Stimulated activated CD4-positive, alpha-beta T cell treated with anti-CD3 and anti-CD28 coated beads, Interleukin-1b, Interleukin-23, amount 100 ng/mL, for 24 hours (primary cell): Measurements from ENCODE around the gene ZC3HAV1.
"Not testable (repeated sequence)": the region's sequence is repeated elsewhere in the genome, so short reads cannot be mapped to it uniquely, and the experiment has no call there.

ENCODE experiments used
- DNase-seq, 4 experiments: peaks; one replicate each; pipeline ENCODE4 v3.0.0-alpha.2; 2020; ENCODE audit warnings: low read depth in 4 of 4, low spot score in 1 of 4

The ZC3HAV1 gene

DNA sequence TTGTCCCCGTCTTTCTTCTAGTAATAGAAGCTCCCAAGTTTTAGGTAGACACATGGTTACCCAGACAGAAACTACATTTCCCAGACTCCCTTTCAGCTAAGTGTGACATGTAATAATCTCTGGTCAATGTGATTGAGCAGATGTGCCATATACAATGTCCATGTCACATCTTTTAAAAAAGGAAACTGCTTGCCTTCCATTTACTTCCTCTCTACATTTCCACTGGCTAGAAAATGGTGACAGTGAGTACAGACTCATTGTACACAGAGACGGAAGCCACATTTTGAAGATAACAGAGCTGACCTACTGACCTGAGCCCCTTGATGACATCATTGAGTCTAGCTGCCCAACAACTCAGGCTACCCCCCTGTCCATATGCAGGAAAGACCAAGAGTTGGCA lies 21.3 kb downstream of the ZC3HAV1 start:
- DNase-seq = no peak

DNA sequence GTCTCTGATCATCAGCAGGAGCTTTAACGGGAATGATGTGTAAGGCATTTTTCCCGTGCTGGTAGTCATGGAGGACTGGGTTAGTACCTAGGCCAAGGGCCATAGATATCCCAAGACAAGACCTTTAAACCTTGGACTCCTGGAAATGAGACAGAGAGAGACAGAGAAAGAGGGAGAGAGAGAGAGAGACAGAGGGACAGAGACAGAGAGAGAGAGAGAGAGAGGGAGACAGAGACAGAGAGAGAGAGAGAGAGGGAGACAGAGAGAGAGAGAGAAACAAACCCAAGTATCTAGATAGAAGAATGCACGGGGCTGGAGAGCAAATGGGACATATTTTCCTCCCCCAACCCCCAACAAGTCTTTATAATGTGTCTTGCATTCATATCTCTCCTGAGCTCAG lies 22.3 kb downstream of the ZC3HAV1 start:
- DNase-seq = no peak

GRCh38 chr7:139086454-139086853 lies 23.1 kb downstream of the ZC3HAV1 start:
- DNase-seq = no peak

- DNase-seq = no peak
Observed at GRCh38 chr7:139084709-139085108, 24.8 kb downstream of the ZC3HAV1 start.

DNA sequence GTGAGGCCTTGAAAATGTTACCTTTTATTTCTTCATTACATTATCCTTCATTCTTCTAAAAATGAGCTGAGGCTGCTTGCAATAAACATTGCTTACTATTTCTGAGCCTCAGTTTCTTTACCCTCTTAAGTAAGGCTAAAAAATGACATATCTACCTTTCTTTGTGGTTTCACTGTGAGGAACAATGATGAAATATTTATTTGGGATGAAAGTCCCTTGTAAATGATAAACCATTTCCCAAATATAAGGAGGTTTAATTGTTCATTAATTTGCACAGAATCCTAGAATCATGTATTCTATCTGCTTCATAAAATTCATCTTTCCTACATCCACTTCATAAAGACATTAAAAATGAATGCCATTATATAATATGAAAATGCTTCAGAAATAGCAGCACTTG lies 27.9 kb downstream of the ZC3HAV1 start:
- DNase-seq = no peak

GRCh38 chr7:139080905-139081304 lies 28.6 kb downstream of the ZC3HAV1 start:
- no peak for DNase-seq

DNA sequence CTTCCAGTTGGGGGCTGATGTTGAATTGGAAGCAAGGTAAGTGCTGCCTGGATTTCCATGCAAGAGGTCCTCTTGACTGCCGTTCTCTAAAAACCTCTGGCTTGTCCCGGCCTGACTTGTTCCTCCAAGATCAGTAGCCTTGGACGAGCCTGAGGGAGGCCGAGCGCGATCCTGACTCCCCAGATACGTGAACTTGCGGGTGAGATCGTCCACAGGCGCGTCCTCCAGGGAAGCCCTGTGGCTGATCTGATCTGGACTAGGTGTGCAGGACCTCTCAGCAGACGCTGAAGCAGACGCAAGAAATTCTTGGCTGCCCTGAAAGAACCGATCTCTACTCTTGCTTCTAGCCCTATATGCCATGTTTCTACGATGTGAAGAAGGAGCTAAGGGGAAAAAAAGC lies 29.7 kb downstream of the ZC3HAV1 start:
- DNase-seq = no peak

DNA sequence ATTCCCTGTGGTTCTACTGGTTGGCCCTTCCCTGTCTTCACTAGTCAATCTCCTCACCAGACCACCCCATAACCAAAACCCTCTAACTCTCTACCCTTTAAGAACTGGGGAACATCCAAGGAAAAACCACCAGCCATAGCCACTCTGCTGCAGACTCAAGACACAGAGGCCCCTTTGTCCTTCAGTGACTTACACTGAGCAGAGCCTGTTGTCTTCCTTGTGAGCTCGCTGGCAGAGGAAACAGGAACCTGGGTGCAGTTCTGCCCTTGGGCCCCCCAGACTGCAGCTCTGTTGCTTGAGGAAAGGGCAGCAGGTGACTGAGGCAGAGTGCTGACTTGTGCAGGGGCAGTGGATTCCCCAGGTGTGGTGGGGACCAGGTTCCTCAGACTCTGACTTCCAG lies 30.6 kb downstream of the ZC3HAV1 start:
- no peak for DNase-seq

DNA sequence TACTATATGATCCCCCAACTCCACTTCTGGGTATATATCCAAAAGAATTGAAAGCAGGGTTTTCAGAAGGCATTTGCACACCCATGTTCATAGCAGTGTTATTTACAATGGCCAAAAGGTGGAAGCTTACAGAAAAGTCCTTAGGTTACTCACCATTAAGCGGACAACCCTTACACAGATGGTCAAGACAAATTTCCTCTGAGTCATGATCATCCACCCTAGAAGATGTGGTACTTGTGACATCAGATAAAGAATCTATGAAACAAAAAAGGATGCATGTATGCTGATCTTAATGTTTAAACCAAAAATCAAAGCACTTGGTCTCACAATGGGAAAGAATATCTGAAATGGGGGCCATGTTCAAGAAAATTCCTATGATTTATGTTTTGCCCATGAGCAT lies 31.1 kb downstream of the ZC3HAV1 start:
- DNase-seq = no peak

- DNase-seq = not testable (repeated sequence)
Observed at GRCh38 chr7:139077706-139078105, 31.8 kb downstream of the ZC3HAV1 start.

DNA sequence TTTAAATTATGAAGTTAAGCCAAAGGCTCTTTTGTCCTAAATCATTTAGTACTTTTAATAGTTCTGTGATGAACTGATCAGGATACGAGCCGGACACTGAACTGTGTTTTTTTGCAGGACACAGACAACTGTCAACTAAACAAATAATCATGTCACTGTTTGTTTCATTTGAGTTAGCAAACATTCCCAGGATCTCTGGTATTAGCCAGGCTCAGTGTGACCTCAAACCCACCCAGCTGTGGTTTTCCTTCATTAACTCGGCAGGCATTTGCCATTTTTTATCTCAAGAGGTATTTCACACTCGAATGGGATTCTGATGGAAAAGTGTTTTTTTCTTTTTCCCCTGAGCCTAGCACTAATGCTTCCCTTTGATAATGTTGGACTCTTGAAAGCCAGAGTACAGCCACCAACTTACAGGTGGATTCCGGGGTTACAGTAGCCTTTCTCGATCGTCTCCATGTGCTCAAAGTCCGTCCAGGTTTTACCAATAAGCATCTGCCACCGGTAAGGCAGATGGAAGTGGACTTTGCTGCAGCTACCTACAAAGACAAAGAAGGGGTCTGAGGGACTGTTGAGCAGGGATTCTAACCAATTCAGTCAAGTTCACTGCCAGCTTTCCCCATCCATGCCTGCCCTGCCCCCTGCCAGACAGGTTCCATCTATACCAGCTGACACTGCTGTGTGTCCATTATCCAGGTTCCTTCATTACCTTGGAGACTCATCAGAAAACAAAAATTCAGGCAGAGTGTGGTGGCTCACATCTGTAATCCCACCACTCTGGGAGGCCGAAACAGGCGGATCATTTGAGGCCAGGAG lies 33.4 kb downstream of the ZC3HAV1 start:
- no peak for DNase-seq

DNA sequence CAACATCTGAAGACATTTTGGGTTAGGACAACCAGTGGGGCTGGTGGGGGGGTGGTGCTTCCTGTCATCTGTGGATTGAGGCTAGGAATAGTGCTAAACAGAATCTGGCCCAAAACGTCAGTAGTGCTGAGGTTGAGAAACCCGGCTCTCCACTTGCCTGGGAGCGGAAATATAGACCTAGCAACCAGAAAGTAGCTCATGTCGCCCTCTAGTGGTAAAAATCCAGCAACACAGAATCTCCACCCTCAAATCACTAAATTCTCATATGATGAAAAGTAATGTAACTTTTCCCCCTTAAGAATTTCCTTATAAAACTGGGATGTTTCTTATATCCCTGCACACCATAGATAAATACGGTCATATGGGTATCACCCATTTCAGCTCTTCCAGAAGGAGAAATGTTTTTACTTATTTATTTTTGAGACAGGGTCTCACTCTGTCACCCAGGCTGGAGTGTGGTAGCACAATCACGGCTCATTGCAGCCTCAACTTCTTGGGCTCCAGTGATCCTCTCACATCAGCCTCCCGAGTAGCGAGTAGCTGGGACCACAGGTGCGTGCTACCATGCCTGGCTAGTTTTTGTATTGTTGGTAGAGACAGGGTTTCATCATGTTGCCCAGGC lies 34.4 kb downstream of the ZC3HAV1 start:
- DNase-seq = peak in 3 of 4 experiments; percentile 27 to 45 (median 30)

GRCh38 chr7:139072796-139073195 lies 36.7 kb downstream of the ZC3HAV1 start:
- no peak for DNase-seq

- no peak for DNase-seq
Observed at GRCh38 chr7:139071680-139072079, 37.8 kb downstream of the ZC3HAV1 start.

GRCh38 chr7:139068544-139069399 lies 40.7 kb downstream of the ZC3HAV1 start:
- DNase-seq = no peak

- DNase-seq = no peak
Observed at GRCh38 chr7:139066315-139066714, 43.2 kb downstream of the ZC3HAV1 start.

GRCh38 chr7:139065323-139065722 lies 44.2 kb downstream of the ZC3HAV1 start:
- DNase-seq = no peak

DNA sequence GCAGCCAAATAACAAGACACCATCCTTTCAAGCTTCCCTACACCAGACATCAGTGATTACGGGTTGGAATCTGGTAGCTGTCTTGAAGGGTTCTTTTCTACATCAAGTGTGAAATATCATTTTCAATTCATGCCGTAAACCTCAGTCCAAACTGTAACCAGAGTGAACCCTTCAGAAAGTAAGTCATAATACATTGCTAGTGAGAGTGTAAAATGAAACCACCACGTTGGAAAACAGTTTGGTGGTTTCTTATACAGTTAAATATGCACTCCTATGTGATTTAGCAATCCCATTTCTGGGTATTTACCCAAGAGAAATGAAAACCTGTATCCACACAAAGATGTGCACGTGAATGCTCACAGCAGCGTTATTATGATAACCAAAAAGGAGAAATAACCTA lies 48.1 kb downstream of the ZC3HAV1 start:
- DNase-seq = no peak

DNA sequence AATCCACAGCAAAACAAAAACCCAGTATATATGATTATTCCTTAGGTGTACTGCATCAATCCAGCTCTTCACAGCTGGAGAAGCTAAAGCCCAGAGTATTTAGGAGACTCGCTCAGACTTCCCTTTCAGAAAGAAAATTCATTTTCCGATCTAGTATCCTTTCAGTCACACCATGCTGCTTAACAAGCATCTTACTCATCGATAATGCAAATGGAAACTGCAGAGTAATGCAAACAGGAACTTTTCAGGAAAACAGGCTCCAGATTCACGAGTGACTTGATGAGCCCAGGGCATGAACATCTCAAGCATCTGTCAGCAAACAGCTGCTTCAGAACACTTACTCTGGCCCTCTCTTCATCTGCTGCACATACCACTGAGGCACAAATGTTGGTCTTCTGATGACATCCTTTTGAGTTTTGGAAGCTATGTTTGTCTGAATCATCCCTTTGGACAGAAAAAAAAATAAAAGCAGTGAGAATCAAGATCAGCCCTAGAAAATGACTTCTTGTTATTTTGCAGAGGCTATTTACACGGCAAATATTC lies 48.8 kb downstream of the ZC3HAV1 start:
- no peak for DNase-seq

DNA sequence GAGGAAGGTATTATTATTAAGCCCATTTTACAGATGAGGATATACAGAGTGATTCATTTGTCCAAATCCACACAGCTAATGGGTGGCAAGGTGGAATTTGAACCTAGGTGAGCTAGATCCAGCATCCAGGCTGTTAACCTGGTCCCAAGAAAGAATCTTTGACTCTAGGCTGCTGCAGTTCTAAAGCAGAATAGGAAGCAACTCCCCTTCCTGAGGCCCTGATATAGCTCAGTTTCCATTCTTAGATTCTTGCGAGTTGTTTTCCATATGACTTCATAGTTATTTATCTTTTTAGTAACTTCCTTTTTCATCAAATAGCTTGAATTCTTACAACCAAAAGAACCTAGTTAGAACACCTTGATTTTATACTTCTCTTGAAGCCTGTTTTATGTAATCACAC lies 49.6 kb downstream of the ZC3HAV1 start:
- no peak for DNase-seq

GRCh38 chr7:139058943-139059342 lies 50.6 kb downstream of the ZC3HAV1 start:
- DNase-seq = no peak

DNA sequence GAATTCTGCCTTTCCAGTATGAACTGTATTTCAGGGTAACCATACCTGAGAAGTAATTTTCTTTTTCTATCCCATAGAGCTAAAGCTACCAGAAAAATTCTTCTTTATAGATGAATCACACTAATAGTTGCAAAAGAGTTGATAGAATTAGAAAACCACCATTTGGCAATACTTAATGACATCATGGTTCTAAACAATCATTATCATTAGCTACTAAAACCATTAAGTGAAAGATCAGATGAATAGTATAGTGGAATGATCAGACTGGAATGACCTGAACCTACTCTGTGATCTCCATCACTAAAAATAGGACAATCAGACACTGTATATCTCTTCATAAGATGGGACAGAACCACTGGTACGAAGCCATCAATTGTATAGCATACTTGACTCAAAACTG lies 53.8 kb downstream of the ZC3HAV1 start:
- DNase-seq = no peak
